BJ (cell line): ENCODE results near the gene KRT13. TPM values are rescaled to one million over a fixed set of nuclear protein-coding genes. Genes with fewer than 3 reads are reported as not detected.

Experiments used
- CTCF ChIA-PET: fragments of 350-600 bp; formaldehyde crosslinking; extraction: SDS; loops from one replicate; lab custom pipeline; 2021; ENCODE audit warnings: antibody characterized with exemption, inconsistent platforms; lab: Yijun Ruan, JAX
- POLR2A ChIA-PET: fragments of 300-600 bp; sonication (Branson Sonifier 250); formaldehyde crosslinking; extraction: SDS; loops from one replicate; lab custom pipeline; 2021; ENCODE audit warnings: antibody characterized with exemption; lab: Charles Lee
- DNase-seq: peaks from one replicate; pipeline ENCODE4 v3.0.0-alpha.2; 2011; ENCODE audit warnings: low read depth
- H3K27me3 ChIP-seq: 2 replicates; pipeline ENCODE4 v1.6.0; 2011; ENCODE audit warnings: low read length; ENCODE audit not compliant: control insufficient read depth, insufficient read depth
- H3K36me3 ChIP-seq: 2 replicates; pipeline ENCODE4 v1.5.1; 2011; ENCODE audit warnings: low read length; ENCODE audit not compliant: control insufficient read depth, insufficient read depth
- H3K4me3 ChIP-seq: 2 replicates; pipeline ENCODE4 v1.5.1; 2011; ENCODE audit warnings: low read depth, mild to moderate bottlenecking, control low read depth, low read length
- CTCF ChIP-seq: IDR thresholded peaks from 2 replicates; pipeline ENCODE4 v1.5.1; 2011; ENCODE audit warnings: low read depth, mild to moderate bottlenecking, control low read depth, inconsistent platforms, low read length, moderate library complexity; ENCODE audit not compliant: insufficient read depth
- polyA plus RNA-seq: library from polyadenylated mRNA; depleted of rRNA; stranded (reverse); fragments of >200 nt; gene quantifications from 2 replicates; pipeline ENCODE4 v1.2.3, GENCODE V29; 2011

KRT13 gene
- polyA plus RNA-seq, 1 experiment, result 0.27 TPM

GRCh38 chr17:41538565-41538991 lies 33.2 kb upstream of the KRT13 start:
- CTCF ChIA-PET, result interaction anchor here (1.7 to 2.6 kb wide), 2 partner anchors 11 to 110 kb away, joined by 8 to 9 read pairs; no protein-coding TSS in a partner anchor
- DNase-seq, result no peak
- POLR2A ChIA-PET, result interaction anchor here (0.6 kb wide), 1 partner anchor 9 kb away, joined by 3 read pairs; no protein-coding TSS in a partner anchor

DNA sequence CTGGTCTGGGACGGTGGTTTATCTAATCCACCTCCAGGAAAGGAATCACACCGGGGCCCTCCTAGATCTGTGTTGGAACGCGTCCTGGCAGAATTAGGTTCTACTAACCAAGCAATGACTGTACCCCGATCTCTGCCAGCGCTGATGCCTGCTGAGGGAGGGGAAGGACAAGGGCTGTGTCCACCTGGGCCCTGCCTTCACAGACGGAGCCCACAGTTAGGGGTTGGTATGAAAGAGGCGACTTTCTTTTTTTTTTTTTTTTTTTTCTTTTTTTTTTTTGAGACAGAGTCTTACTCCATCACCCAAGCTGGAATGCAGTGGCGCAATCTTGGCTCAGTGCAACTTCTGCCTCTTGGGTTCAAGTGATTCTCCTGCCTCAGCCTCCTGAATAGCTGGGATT lies 32.6 kb upstream of the KRT13 start:
- H3K4me3 ChIP-seq, result no peak overlapping the region
- ChIA-PET POLR2A (no interaction called here), CTCF (interaction anchor here (1.2 to 1.7 kb wide), 3 partner anchors 11 to 111 kb away, joined by 3 to 9 read pairs (median 6); no protein-coding TSS in a partner anchor)
- DNase-seq, result no peak
- no peak for TF ChIP-seq CTCF
- H3K36me3 ChIP-seq, result no peaks in the 10 kb centered on the region
- no peaks in the 10 kb centered on the region for H3K27me3 ChIP-seq

More at GRCh38 chr17:41538565-41538991, 33.2 kb upstream of the KRT13 start:
- TF ChIP-seq CTCF, result no peak
- Histone ChIP-seq H3K27me3 (no peaks in the 10 kb centered on the region), H3K36me3 (no peaks in the 10 kb centered on the region), H3K4me3 (no peak overlapping the region)

DNA sequence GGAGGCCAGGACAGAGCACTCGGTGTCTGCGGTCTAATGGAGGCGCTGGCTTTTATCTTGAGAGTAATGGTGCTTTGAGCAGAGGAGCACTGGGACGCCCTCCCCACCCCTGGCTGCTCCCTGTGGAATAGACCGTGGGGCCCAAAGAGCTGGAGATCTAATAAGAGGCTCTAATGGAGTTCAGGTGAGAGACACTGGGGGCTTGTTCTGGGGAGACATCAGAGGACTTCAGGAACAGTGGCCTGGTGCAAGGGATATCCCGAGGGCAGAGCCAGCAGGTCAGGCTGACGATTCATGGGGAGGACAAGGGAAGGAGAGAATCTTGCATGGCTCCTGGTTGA lies 32.2 kb upstream of the KRT13 start:
- H3K27me3 ChIP-seq, result no peaks in the 10 kb centered on the region
- no peak for DNase-seq
- H3K36me3 ChIP-seq, result no peaks in the 10 kb centered on the region
- H3K4me3 ChIP-seq, result no peak overlapping the region
- ChIA-PET CTCF (interaction anchor here (1.0 to 1.7 kb wide), 4 partner anchors 12 to 125 kb away, joined by 3 to 9 read pairs (median 4); no protein-coding TSS in a partner anchor), POLR2A (no interaction called here)
- no peak for TF ChIP-seq CTCF

DNA sequence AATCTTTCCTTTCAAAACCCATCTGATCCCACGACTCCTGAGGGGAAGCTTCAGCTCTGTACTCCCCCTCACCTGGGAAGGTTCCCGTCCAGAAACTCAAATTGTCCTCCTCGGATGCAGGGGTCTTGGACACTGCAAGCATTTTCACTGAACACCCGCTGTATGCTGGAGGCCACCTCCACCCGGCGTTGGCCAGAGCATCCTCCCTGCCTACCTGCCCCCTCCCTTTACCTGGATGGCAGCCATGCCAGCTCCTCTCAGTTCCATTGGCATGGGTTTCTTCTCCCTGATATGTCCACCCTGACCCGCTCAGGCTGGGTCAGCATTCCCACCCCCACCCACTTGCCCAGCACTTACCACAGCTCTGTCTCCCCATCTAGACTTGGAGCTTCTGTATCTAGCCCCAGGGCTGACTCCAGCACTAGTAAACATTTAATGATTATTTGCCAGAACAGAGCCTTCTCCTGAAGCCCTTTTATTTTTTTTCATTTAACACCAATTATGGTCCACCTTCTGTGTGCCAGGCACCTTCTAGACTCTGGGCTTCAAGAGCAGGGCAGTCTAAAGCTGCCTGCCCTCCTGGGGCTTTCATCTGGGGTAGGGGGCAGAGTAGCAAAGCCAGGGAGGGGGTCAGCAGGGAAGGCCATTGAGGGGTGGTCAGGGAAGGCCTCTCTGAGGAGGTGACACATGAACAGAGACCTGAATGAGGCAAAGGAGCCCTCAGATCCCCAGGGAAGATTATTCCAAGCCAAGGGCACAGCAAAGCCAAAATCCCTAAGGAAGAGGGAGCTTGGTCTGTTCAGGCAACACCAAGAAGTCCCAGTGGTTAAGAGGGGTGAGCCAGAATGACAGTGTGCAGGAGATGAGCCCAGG lies 31.6 kb upstream of the KRT13 start:
- Histone ChIP-seq H3K4me3 (no peak overlapping the region), H3K27me3 (no peaks in the 10 kb centered on the region), H3K36me3 (no peaks in the 10 kb centered on the region)
- no peak for TF ChIP-seq CTCF
- CTCF ChIA-PET, result interaction anchor here (1.0 to 1.4 kb wide), 4 partner anchors 12 to 126 kb away, joined by 3 to 9 read pairs (median 4); no protein-coding TSS in a partner anchor
- DNase-seq, result no peak
- POLR2A ChIA-PET, result interaction anchor here (0.7 kb wide), 1 partner anchor 74 kb away, joined by 5 read pairs; no protein-coding TSS in a partner anchor
